Upper lobe of right lung (tissue), 1 donor: ENCODE results near the gene BEX4. TPM values are rescaled to one million over a fixed set of nuclear protein-coding genes. Genes with fewer than 3 reads are reported as not detected.

Experiments used
- ATAC-seq: fragments of 200-7000 bp; cut with Tn5 transposase; one replicate; pipeline ENCODE4 v1.9.1; 2020; ENCODE audit warnings: mild to moderate bottlenecking, moderate library complexity
- DNase-seq: peaks from one replicate; pipeline ENCODE4 v3.0.0-alpha.2; 2020
- H3K27ac ChIP-seq: fragments of 200-600 bp; one replicate; pipeline ENCODE4 v1.8.0; 2022
- H3K27me3 ChIP-seq: fragments of 200-600 bp; one replicate; pipeline ENCODE4 v1.8.0; 2022; ENCODE audit warnings: mild to moderate bottlenecking
- H3K36me3 ChIP-seq: fragments of 200-600 bp; one replicate; pipeline ENCODE4 v1.8.0; 2022
- H3K4me1 ChIP-seq: fragments of 200-600 bp; one replicate; pipeline ENCODE4 v1.8.0; 2022
- H3K4me3 ChIP-seq: fragments of 200-600 bp; one replicate; pipeline ENCODE4 v1.8.0; 2022; ENCODE audit warnings: mild to moderate bottlenecking
- H3K9me3 ChIP-seq: fragments of 200-600 bp; one replicate; pipeline ENCODE4 v1.8.0; 2022
- intact Hi-C: fragments of 100-400 bp; cut with DNase I; formaldehyde crosslinking; loops from one replicate; pipeline ENCODE4 v1.11.0; 2022
- total RNA-seq: library from RNA; stranded (reverse); fragmentation: NEBNext Ultra II Directional; extraction: Animal tissue kit (Norgen Biotek cat#: 25700); gene quantifications from one replicate; pipeline ENCODE4 v1.2.1, GENCODE V29; 2021
- TF ChIP-seq, protein P1 (sequence below): fragments of 200-600 bp; IDR thresholded peaks from one replicate; pipeline ENCODE4 v1.8.0; 2022; ENCODE audit warnings: antibody characterized with exemption
- donor health status: DM: no; HTN: yes; CAD: no; lungs with severe emphysema.

The BEX4 gene
- total RNA-seq, 1 donor from 2014 or later, result 36.1 TPM

DNA sequence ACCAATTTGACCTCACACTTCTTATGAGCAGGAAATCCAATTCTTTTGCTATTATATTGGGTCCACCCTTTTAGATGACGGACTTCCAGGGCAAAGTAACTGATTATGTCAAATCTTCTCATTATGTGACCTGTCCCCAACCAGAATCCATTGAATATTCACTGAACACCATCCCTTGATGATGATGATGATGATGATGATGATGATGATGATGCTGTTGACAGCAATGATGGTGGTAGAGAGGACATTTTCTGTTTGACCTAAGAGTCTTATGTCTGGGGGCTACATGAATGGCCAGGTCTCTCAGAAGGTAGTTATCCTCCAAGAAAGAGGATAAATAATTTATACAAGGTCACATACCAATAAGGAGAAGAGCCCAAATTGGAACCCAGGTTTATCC, 34.9 kb downstream of the BEX4 start:
- Histone ChIP-seq H3K27ac (no peak overlapping the region), H3K36me3 (no peaks in the 10 kb centered on the region), H3K4me3 (no peak overlapping the region), H3K27me3 (no peaks in the 10 kb centered on the region), H3K9me3 (no peaks in the 10 kb centered on the region), H3K4me1 (peaks cover 6% of the 10 kb centered on the region)
- ATAC-seq (no peak), DNase-seq (no peak)
- TF ChIP-seq, protein P1, sequence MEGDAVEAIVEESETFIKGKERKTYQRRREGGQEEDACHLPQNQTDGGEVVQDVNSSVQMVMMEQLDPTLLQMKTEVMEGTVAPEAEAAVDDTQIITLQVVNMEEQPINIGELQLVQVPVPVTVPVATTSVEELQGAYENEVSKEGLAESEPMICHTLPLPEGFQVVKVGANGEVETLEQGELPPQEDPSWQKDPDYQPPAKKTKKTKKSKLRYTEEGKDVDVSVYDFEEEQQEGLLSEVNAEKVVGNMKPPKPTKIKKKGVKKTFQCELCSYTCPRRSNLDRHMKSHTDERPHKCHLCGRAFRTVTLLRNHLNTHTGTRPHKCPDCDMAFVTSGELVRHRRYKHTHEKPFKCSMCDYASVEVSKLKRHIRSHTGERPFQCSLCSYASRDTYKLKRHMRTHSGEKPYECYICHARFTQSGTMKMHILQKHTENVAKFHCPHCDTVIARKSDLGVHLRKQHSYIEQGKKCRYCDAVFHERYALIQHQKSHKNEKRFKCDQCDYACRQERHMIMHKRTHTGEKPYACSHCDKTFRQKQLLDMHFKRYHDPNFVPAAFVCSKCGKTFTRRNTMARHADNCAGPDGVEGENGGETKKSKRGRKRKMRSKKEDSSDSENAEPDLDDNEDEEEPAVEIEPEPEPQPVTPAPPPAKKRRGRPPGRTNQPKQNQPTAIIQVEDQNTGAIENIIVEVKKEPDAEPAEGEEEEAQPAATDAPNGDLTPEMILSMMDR, result no peak
- intact Hi-C loops, result no loop called here

DNA sequence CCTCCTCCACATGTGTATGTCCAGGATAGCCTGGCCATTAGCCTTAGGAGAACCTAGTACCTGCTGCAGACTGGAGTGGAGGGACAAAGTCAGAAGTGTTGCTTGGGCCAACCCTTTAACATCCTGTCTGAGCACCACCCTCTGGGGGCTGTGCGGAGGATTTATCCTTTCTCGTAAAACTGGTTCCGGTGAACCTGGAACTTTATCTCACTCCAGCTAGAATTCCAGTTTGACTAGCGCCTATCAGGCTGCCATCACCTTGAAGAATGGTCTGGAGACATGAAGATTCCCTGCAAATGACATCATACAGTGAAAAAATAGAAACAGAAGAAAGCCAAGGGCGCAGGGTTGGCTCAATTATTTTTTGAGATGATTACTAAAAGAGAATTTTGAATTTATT, 36.1 kb downstream of the BEX4 start:
- H3K4me3 ChIP-seq, result no peak overlapping the region
- H3K4me1 ChIP-seq, result peaks cover 6% of the 10 kb centered on the region
- TF ChIP-seq, protein P1, result no peak
- H3K27me3 ChIP-seq, result no peaks in the 10 kb centered on the region
- intact Hi-C loops, result no loop called here
- no peaks in the 10 kb centered on the region for H3K9me3 ChIP-seq
- H3K36me3 ChIP-seq, result no peaks in the 10 kb centered on the region
- ATAC-seq (no peak), DNase-seq (no peak)
- no peak overlapping the region for H3K27ac ChIP-seq

DNA sequence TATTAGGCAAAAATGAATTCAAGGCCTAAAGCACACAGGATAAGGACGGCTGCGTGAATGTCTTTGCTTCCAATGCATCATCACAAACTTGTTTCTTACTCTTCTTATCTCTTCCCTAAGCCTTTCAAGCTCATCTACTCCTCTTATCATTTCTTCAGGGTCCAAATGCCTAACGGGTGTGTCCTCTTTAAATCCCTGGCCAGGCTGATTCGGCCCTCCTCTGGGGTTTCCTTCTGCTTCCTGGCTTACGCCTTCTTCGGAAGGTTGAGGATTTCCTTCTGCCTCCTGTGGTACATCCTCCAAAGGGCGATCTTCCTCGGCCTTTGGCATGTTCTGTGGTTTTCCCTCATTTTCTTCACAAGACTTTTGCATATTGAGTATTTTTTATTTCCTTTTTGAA, 38.7 kb downstream of the BEX4 start:
- no peaks in the 10 kb centered on the region for H3K36me3 ChIP-seq
- intact Hi-C loops, result no loop called here
- peaks cover 6% of the 10 kb centered on the region for H3K4me1 ChIP-seq
- DNase-seq (no peak), ATAC-seq (peak; percentile 30)
- peak overlapping the region; percentile 80 for H3K27ac ChIP-seq
- H3K9me3 ChIP-seq, result no peaks in the 10 kb centered on the region
- peak overlapping the region; percentile 66 for H3K4me3 ChIP-seq
- TF ChIP-seq, protein P1, result no peak
- H3K27me3 ChIP-seq, result no peaks in the 10 kb centered on the region

DNA sequence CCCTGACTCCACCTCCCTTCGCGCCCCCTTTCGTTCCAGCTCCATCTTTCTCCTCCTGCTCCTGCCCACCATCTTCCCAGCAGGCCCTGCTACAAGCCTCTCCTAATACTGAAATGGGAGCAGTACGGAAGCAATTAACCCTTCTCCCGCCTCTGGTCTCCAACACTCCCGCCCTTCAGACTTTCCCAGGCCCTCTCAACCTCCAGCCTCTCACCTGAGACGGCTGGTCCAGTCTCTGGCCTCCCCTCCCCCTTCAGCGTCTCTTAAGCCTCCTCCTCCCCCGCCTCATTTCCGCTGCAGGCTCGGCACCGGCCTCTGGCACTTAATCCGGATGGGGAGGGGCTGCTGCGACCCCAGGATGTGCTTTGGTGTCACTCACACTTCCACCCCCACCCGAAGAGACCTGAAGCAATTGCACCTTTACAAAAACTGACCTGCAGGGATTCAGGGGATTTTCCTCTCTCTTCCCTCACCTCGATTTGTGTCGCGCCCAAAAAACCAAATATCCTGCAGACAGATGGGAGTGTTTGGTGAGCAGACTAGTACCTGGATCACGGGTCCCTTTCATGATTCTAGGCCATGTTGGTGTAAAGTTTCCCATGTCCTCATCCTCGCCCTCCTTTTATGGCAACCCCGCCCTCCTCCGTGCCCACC, 39.4 kb downstream of the BEX4 start:
- ATAC-seq (peak; percentile 87), DNase-seq (peak; percentile 78)
- no peaks in the 10 kb centered on the region for H3K36me3 ChIP-seq
- peak overlapping the region; percentile 66 for H3K4me3 ChIP-seq
- no peaks in the 10 kb centered on the region for H3K27me3 ChIP-seq
- TF ChIP-seq, protein P1, result no peak
- H3K9me3 ChIP-seq, result no peaks in the 10 kb centered on the region
- H3K27ac ChIP-seq, result peak overlapping the region; percentile 80
- intact Hi-C loops, result no loop called here
- peaks cover 6% of the 10 kb centered on the region for H3K4me1 ChIP-seq

DNA sequence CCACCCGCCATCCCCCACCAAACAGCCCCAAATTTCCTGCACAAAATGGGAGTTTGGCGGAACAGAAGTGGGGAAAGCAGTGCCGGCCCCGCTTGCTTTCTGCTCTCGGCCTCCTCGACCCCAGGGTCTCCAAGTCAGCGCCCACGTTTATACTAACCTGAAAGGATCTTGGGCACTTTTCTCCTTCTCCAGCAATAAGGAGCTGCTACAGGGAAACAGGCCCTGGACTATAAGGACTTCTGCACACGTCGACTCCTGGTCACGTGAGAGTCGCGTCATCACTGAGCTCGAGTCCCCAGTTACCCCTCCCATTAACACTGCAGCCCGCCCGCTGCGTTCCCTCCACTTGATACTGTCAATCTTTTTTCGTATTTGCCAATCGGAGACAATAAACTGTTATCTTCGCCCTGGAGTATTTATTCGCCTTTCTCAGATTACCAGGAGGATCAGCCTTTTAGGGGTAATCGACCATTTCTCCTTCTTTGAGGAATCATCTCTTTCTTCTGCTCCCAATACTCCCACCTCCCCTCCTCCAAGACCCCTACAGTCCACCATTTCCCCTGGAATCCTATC, 40.1 kb downstream of the BEX4 start, which contains the start of gene TCEAL8:
Gene TCEAL8, minus strand, starts transcription at position 235 of the 573 bp plus-strand sequence. CDS start 1,176 bp downstream, outside the sequence.
- Histone ChIP-seq H3K27ac (peak within 1 kb of the TSS; percentile 80), H3K4me1 (peaks cover 6% of the 10 kb centered on the region), H3K36me3 (no peaks in the 10 kb centered on the region), H3K9me3 (no peaks in the 10 kb centered on the region), H3K27me3 (no peaks in the 10 kb centered on the region), H3K4me3 (peak within 1 kb of the TSS; percentile 66)
- peak; percentile 96 for ATAC-seq
- DNase-seq, result peak; percentile 88
- TF ChIP-seq, protein P1, result no peak
- intact Hi-C loops, result no loop called here
